Smooth muscle cell (in vitro differentiated cells): Measurements from ENCODE around the gene CELSR3. TPM values are rescaled to one million over a fixed set of nuclear protein-coding genes. Genes with fewer than 3 reads are reported as not detected.

Experiments
- DNase-seq: peaks from one replicate; lab custom pipeline; 2025; ENCODE audit not compliant: unreplicated experiment; lab: John Stamatoyannopoulos, UW
- H2AFZ ChIP-seq: fragments of 200-600 bp; sonication (generic); 2 replicates; pipeline ENCODE4 v1.6.0; 2016; ENCODE audit warnings: antibody characterized with exemption, low read depth, mild to moderate bottlenecking
- H3F3A ChIP-seq: fragments of 200-600 bp; sonication (generic); 2 replicates; pipeline ENCODE4 v1.6.0; 2017; ENCODE audit warnings: antibody characterized with exemption, low read depth
- H3K27ac ChIP-seq: fragments of 200-600 bp; sonication (generic); 2 replicates; pipeline ENCODE4 v1.5.1; 2016; ENCODE audit warnings: low read depth, mild to moderate bottlenecking
- H3K27me3 ChIP-seq: fragments of 200-600 bp; sonication (generic); 2 replicates; pipeline ENCODE4 v1.6.1; 2016; ENCODE audit warnings: low read depth, mild to moderate bottlenecking
- H3K36me3 ChIP-seq: fragments of 200-600 bp; sonication (generic); 2 replicates; pipeline ENCODE4 v1.5.1; 2016; ENCODE audit warnings: low read depth
- H3K4me1 ChIP-seq: fragments of 200-600 bp; sonication (generic); 2 replicates; pipeline ENCODE4 v1.5.1; 2016; ENCODE audit warnings: low read depth
- H3K4me2 ChIP-seq: fragments of 200-600 bp; sonication (generic); 2 replicates; pipeline ENCODE4 v1.6.0; 2016; ENCODE audit warnings: mild to moderate bottlenecking
- H3K4me3 ChIP-seq: fragments of 200-600 bp; sonication (generic); 2 replicates; pipeline ENCODE4 v1.5.1; 2016; ENCODE audit warnings: mild to moderate bottlenecking
- H3K79me2 ChIP-seq: fragments of 200-600 bp; sonication (generic); 2 replicates; pipeline ENCODE4 v1.6.0; 2016; ENCODE audit warnings: low read depth, mild to moderate bottlenecking
- H3K9ac ChIP-seq: fragments of 200-600 bp; sonication (generic); 2 replicates; pipeline ENCODE4 v1.6.0; 2016; ENCODE audit warnings: low read depth
- H3K9me3 ChIP-seq: fragments of 200-600 bp; sonication (generic); replicated peaks from 2 replicates; pipeline ENCODE4 v1.5.1; 2016; ENCODE audit warnings: low read depth
- H4K20me1 ChIP-seq: fragments of 200-600 bp; sonication (generic); 2 replicates; pipeline ENCODE4 v1.6.0; 2016; ENCODE audit warnings: low read depth
- CTCF ChIP-seq: fragments of 200-600 bp; sonication (generic); IDR thresholded peaks from 2 replicates; pipeline ENCODE4 v1.5.1; 2017; ENCODE audit warnings: borderline replicate concordance, mild to moderate bottlenecking, antibody characterized with exemption; ENCODE audit not compliant: insufficient read depth, poor library complexity, severe bottlenecking
- WGBS: methylation state at CpG from one replicate; pipeline ENCODE4 v1.1.7; 2016; ENCODE audit warnings: low lambda C conversion rate; 5-methylcytosine and 5-hydroxymethylcytosine counted together
- polyA plus RNA-seq: library from polyadenylated mRNA; unstranded; fragments of >200 nt; fragmentation: Nextera tagmentation; extraction: Ambion mirVana; gene quantifications from 2 replicates; pipeline ENCODE4 v1.2.1, GENCODE V29; 2016
- total RNA-seq: library from RNA; depleted of rRNA; stranded (reverse); fragments of >200 nt; gene quantifications from 2 replicates; pipeline ENCODE4 v1.2.3, GENCODE V29; 2014

The CELSR3 gene
- total and polyA plus RNA-seq, 2 experiments from 2014 or later: 1.5 to 2.5 TPM

GRCh38 chr3:48599077-48599501 lies 63.6 kb downstream of the CELSR3 start:
- Histone ChIP-seq H3K36me3 (no peaks in the 10 kb centered on the region), H3F3A (peaks cover 40% of the 10 kb centered on the region), H3K4me3 (no peak overlapping the region), H3K79me2 (peaks cover 5% of the 10 kb centered on the region), H4K20me1 (no peaks in the 10 kb centered on the region), H3K4me1 (peaks cover 20% of the 10 kb centered on the region), H3K4me2 (peak overlapping the region; percentile 80), H3K9me3 (no peaks in the 10 kb centered on the region), H2AFZ (no peak overlapping the region), H3K9ac (peak overlapping the region; percentile 91), H3K27ac (peak overlapping the region; percentile 100), H3K27me3 (no peaks in the 10 kb centered on the region)
- DNase-seq: no peak
- 74% methylated on average over 10 of the region's 11 CpGs for WGBS
- no peak for TF ChIP-seq CTCF

DNA sequence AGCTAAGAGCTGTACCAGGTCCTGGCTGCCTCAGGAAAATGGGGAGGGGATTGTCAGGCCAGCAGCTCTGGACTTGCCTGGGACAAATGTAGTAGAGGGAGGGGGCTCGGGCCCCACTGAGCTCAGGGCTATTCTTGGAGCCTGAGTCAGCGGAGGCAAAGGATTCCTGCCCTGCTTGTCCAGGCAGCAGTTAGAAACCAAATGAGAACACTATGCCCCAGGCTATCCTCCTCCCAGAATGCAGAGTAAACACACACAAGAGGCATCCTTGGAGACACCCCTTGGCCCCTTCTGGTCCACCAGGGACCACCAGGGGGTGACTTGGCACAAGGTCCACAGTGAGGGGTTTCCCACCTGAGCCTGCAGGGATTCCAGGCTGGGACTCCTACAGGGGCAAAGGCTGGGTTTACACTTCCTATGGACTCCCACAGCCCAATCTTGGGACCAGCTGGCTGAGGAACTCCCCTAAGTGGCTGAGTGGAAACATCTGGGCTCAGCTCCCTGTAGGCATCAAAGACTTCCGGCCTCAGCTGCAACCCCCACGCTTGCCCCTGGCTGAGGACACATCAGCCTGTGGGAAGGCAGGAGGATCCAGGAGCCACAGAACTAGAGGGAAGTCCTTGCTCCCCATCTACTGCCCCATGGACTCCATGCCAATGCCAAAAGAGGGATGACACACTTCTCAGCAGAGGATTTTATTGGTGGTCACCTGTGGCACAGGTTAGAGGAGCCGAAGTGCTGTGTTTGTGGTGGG lies 64.2 kb downstream of the CELSR3 start:
- peak; percentile 34 for DNase-seq
- Histone ChIP-seq H3K27me3 (no peaks in the 10 kb centered on the region), H3K4me3 (no peak overlapping the region), H4K20me1 (peaks cover 5% of the 10 kb centered on the region), H3F3A (peaks cover 40% of the 10 kb centered on the region), H3K27ac (peak overlapping the region; percentile 100), H3K4me2 (peak overlapping the region; percentile 80), H2AFZ (no peak overlapping the region), H3K4me1 (peaks cover 20% of the 10 kb centered on the region), H3K36me3 (no peaks in the 10 kb centered on the region), H3K9me3 (no peaks in the 10 kb centered on the region), H3K79me2 (peaks cover 11% of the 10 kb centered on the region), H3K9ac (peak overlapping the region; percentile 91)
- WGBS: 17% methylated on average over 5 of the region's 5 CpGs
- peak; percentile 8 for TF ChIP-seq CTCF

DNA sequence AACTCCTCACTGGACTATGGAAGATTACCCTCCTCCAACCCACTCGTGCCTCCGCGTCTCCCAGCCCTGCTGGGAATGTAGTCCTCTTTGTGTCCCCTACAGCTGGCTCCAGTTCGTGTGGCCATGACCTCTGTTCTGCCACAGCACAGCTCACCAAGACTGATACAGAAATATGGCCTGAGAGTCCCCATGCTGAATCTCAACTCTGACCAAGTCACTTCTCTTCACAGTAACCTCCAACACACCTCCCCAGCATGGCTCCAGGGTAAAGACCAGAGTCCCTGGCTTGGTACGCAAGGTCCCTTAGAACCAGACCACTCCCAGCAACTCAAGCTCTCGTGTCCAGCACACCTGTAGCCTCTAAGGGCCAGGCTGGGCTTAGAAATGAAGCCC lies 65.3 kb downstream of the CELSR3 start:
- H3K4me3 ChIP-seq: no peak overlapping the region
- H3K79me2 ChIP-seq: peaks cover 15% of the 10 kb centered on the region
- peaks cover 20% of the 10 kb centered on the region for H3K4me1 ChIP-seq
- TF ChIP-seq CTCF: no peak
- no peak for DNase-seq
- peak overlapping the region; percentile 91 for H3K9ac ChIP-seq
- WGBS: 90% methylated on average over 6 of the region's 6 CpGs
- H4K20me1 ChIP-seq: peaks cover 16% of the 10 kb centered on the region
- peaks cover 40% of the 10 kb centered on the region for H3F3A ChIP-seq
- no peaks in the 10 kb centered on the region for H3K36me3 ChIP-seq
- no peaks in the 10 kb centered on the region for H3K27me3 ChIP-seq
- no peak overlapping the region for H2AFZ ChIP-seq
- peak overlapping the region; percentile 80 for H3K4me2 ChIP-seq
- H3K27ac ChIP-seq: peak overlapping the region; percentile 100
- no peaks in the 10 kb centered on the region for H3K9me3 ChIP-seq
